ENCODE data around the gene LMX1B. TPM values are rescaled to one million over a fixed set of nuclear protein-coding genes. Genes with fewer than 3 reads are reported as not detected.

The LMX1B gene
- polyA plus RNA-seq, 1 experiment = not detected

- peaks cover 84% of the 10 kb centered on the region for H3K27me3 ChIP-seq (ENCODE audit: control insufficient read depth, insufficient read depth, low read length)
Measured at GRCh38 chr9:126628969-126629674, 15.4 kb downstream of the LMX1B start.

GRCh38 chr9:126630458-126631237, 16.9 kb downstream of the LMX1B start:
- CTCF ChIA-PET = interaction anchor here (2.1 kb wide), 1 partner anchor 75 kb away, joined by 19 read pairs; no protein-coding TSS in a partner anchor
- Histone ChIP-seq H3K27ac (ENCODE audit: low read depth, low read length) (no peak overlapping the region), H3K9me3 (ENCODE audit: control insufficient read depth, insufficient read depth, low read length) (peaks cover 4% of the 10 kb centered on the region; the same call in 1 of the 2 replicates), H3K4me3 (ENCODE audit: low read depth, low read length) (no peak overlapping the region), H3K27me3 (ENCODE audit: control insufficient read depth, insufficient read depth, low read length) (peaks cover 82% of the 10 kb centered on the region)
- TF ChIP-seq CTCF (IDR thresholded peaks at IDR 0.05; ENCODE audit: low read depth, low read length) = no peak
- no peak for DNase-seq (ENCODE audit: low read depth, low spot score)
- POLR2A ChIA-PET = no interaction called here

More at GRCh38 chr9:126628969-126629674, 15.4 kb downstream of the LMX1B start:
- H3K27ac ChIP-seq (ENCODE audit: low read depth, low read length) = no peak overlapping the region
- H3K9me3 ChIP-seq (ENCODE audit: control insufficient read depth, insufficient read depth, low read length) = peaks cover 4% of the 10 kb centered on the region; the same call in 1 of the 2 replicates
- TF ChIP-seq CTCF (IDR thresholded peaks at IDR 0.05; ENCODE audit: low read depth, low read length) = no peak
- DNase-seq (ENCODE audit: low read depth, low spot score) = no peak
- ChIA-PET POLR2A (no interaction called here), CTCF (no interaction called here)
- no peak overlapping the region for H3K4me3 ChIP-seq (ENCODE audit: low read depth, low read length)

GRCh38 chr9:126631254-126631653, 17.5 kb downstream of the LMX1B start:
- DNase-seq (ENCODE audit: low read depth, low spot score) = no peak
- no peak for TF ChIP-seq CTCF (IDR thresholded peaks at IDR 0.05; ENCODE audit: low read depth, low read length)
- CTCF ChIA-PET = interaction anchor here (2.1 kb wide), 1 partner anchor 76 kb away, joined by 19 read pairs; no protein-coding TSS in a partner anchor
- Histone ChIP-seq H3K4me3 (ENCODE audit: low read depth, low read length) (no peak overlapping the region), H3K27me3 (ENCODE audit: control insufficient read depth, insufficient read depth, low read length) (peaks cover 81% of the 10 kb centered on the region), H3K27ac (ENCODE audit: low read depth, low read length) (no peak overlapping the region), H3K9me3 (ENCODE audit: control insufficient read depth, insufficient read depth, low read length) (peaks cover 4% of the 10 kb centered on the region; the same call in 1 of the 2 replicates)
- POLR2A ChIA-PET = no interaction called here

- DNase-seq (ENCODE audit: low read depth, low spot score) = no peak
- ChIA-PET CTCF (no interaction called here), POLR2A (no interaction called here)
Measured at GRCh38 chr9:126633881-126634558, 20.3 kb downstream of the LMX1B start.

More at GRCh38 chr9:126633881-126634558, 20.3 kb downstream of the LMX1B start:
- TF ChIP-seq CTCF (IDR thresholded peaks at IDR 0.05; ENCODE audit: low read depth, low read length) = no peak
- H3K4me3 ChIP-seq (ENCODE audit: low read depth, low read length) = no peak overlapping the region
- no peak overlapping the region for H3K27ac ChIP-seq (ENCODE audit: low read depth, low read length)
- H3K9me3 ChIP-seq (ENCODE audit: control insufficient read depth, insufficient read depth, low read length) = no peaks in the 10 kb centered on the region
- peaks cover 80% of the 10 kb centered on the region for H3K27me3 ChIP-seq (ENCODE audit: control insufficient read depth, insufficient read depth, low read length)
